Panc1 (cell line): Measurements from ENCODE around the gene SLC4A11. TPM values are rescaled to one million over a fixed set of nuclear protein-coding genes. Genes with fewer than 3 reads are reported as not detected.

Experiments
- ATAC-seq: fragments of 200-7000 bp; cut with Tn5 transposase; 2 replicates; pipeline ENCODE4 v1.9.1; 2020; ENCODE audit warnings: mild to moderate bottlenecking, moderate library complexity
- Bru-seq: library from RNA; stranded (reverse); fragments of 400-500 nt; gene quantifications from one replicate; lab custom pipeline; 2021; lab: Mats Ljungman, UMichigan
- BruChase-seq, 2 experiments: library from RNA; stranded (reverse); fragments of 400-500 nt; gene quantifications; one replicate each; lab custom pipeline; 2021; lab: Mats Ljungman, UMichigan
- BruUV-seq: library from RNA; stranded (reverse); fragments of 400-500 nt; replicated peaks from 2 replicates; lab custom pipeline; 2021; lab: Mats Ljungman, UMichigan
- CTCF ChIA-PET: fragments of 300-600 bp; sonication (Branson Sonifier 250); formaldehyde crosslinking; loops from one replicate; lab custom pipeline; 2022; ENCODE audit warnings: antibody characterized with exemption; lab: Charles Lee
- POLR2A ChIA-PET: fragments of 300-600 bp; sonication (Branson Sonifier 250); formaldehyde crosslinking; loops from one replicate; lab custom pipeline; 2022; ENCODE audit warnings: antibody characterized with exemption; lab: Charles Lee
- DNase-seq: peaks from one replicate; pipeline ENCODE4 v3.0.0-alpha.2; 2010; ENCODE audit warnings: low read depth, low spot score
- H3K27ac ChIP-seq: 2 replicates; pipeline ENCODE4 v1.5.1; 2011; ENCODE audit warnings: mild to moderate bottlenecking, low read length, inconsistent platforms
- H3K27me3 ChIP-seq: fragments of 200-500 bp; sonication (Bioruptor generic); 2 replicates; pipeline ENCODE4 v1.6.0; 2014; ENCODE audit warnings: low read length, inconsistent platforms; ENCODE audit not compliant: control insufficient read depth, insufficient read depth
- H3K36me3 ChIP-seq: fragments of 200-500 bp; sonication (Bioruptor generic); 2 replicates; pipeline ENCODE4 v1.5.1; 2014; ENCODE audit warnings: inconsistent platforms, mild to moderate bottlenecking, low read length, moderate library complexity; ENCODE audit not compliant: control insufficient read depth, insufficient read depth
- H3K4me1 ChIP-seq: 2 replicates; pipeline ENCODE4 v1.5.1; 2011; ENCODE audit warnings: inconsistent platforms, mild to moderate bottlenecking, low read length, moderate library complexity; ENCODE audit not compliant: control insufficient read depth, insufficient read depth
- H3K4me3 ChIP-seq, 2 experiments: 2 replicates each; pipeline ENCODE4 v1.5.1; 2011 to 2012; ENCODE audit warnings: low read depth in 2 of 2, low read length in 2 of 2, mild to moderate bottlenecking in 2 of 2, inconsistent platforms in 1 of 2, moderate library complexity in 1 of 2
- H3K9me3 ChIP-seq: fragments of 200-500 bp; sonication (Bioruptor generic); 2 replicates; pipeline ENCODE4 v1.5.1; 2014; ENCODE audit warnings: low read depth, mild to moderate bottlenecking, inconsistent platforms, low read length, moderate library complexity; ENCODE audit not compliant: control insufficient read depth, insufficient read depth
- POLR2AphosphoS5 ChIP-seq: IDR thresholded peaks from 2 replicates; pipeline ENCODE4 v1.6.1; 2012; ENCODE audit warnings: mild to moderate bottlenecking, low read depth, low read length, moderate library complexity
- SIN3A ChIP-seq: IDR thresholded peaks from 2 replicates; pipeline ENCODE4 v1.6.1; 2012; ENCODE audit warnings: low read depth, mild to moderate bottlenecking, low read length, moderate library complexity, borderline replicate concordance; ENCODE audit not compliant: insufficient read depth
- TCF7L2 ChIP-seq: IDR thresholded peaks from 2 replicates; pipeline ENCODE4 v1.6.1; 2011; ENCODE audit warnings: mild to moderate bottlenecking, low read depth, low read length, inconsistent platforms
- in situ Hi-C: cut with HindIII; loops from 2 replicates; pipeline ENCODE4 v1.10.0; 2016; ENCODE audit warnings: low sequenced_read_pairs, low pct_unique_long_range_greater_than_20kb
- intact Hi-C: fragments of 100-400 bp; cut with micrococcal nuclease; formaldehyde crosslinking; loops from one replicate; pipeline ENCODE4 v1.10.0; 2022; ENCODE audit not compliant: unreplicated experiment
- long read RNA-seq: library from polyadenylated mRNA; unstranded; transcript quantifications from one replicate; pipeline ENCODE4 v2.0.0, GENCODE V29; 2021; ENCODE audit not compliant: unreplicated experiment
- polyA plus RNA-seq: library from polyadenylated mRNA; unstranded; fragments of >200 nt; gene quantifications from one replicate; pipeline ENCODE4 v1.2.1, GENCODE V29; 2012; ENCODE audit warnings: missing spikeins; ENCODE audit not compliant: insufficient read length
- total RNA-seq: library from RNA; stranded (reverse); gene quantifications from one replicate; pipeline ENCODE4 v1.2.1, GENCODE V29; 2021; ENCODE audit not compliant: unreplicated experiment
- TF ChIP-seq, protein P1 (sequence below), 2 experiments: IDR thresholded peaks; 2 replicates each; pipeline ENCODE4 v1.6.1; 2011 to 2012; ENCODE audit warnings: low read depth in 2 of 2, control low read depth in 1 of 2, low read length in 1 of 2, mild to moderate bottlenecking in 1 of 2, moderate library complexity in 1 of 2; ENCODE audit not compliant: insufficient read depth in 1 of 2
- TF ChIP-seq, protein P2 (sequence below): fragments of 450-650 bp; IDR thresholded peaks from 2 replicates; pipeline ENCODE4 v1.5.1; 2017; ENCODE audit warnings: mild to moderate bottlenecking

SLC4A11 gene
- total RNA-seq: 144 TPM
- 276 TPM for polyA plus RNA-seq
- Bru-seq, nascent RNA: percentile 61 among the genes with signal in this experiment
- BruChase-seq, experiment 1, labeled RNA remaining after a 2-hour chase: percentile 77 among the genes with signal in this experiment
- percentile 81 among the genes with signal in this experiment for BruChase-seq, experiment 2, labeled RNA remaining after a 6-hour chase
- long read RNA-seq, transcript SLC4A11-208 (20 exons, 3,046 nt): major isoform, 7 of 164 reads
- long read RNA-seq, partial matches to known transcripts: 135 of 164 reads
- long read RNA-seq, other reads (novel, unspliced or antisense): 22 of 164 reads

GRCh38 chr20:3239026-3239866 lies at the start of gene SLC4A11:
Gene SLC4A11, minus strand, starts transcription at chr20:3239190. Its CDS starts 53 bp downstream, at chr20:3239137.
- TF ChIP-seq, protein P1, sequence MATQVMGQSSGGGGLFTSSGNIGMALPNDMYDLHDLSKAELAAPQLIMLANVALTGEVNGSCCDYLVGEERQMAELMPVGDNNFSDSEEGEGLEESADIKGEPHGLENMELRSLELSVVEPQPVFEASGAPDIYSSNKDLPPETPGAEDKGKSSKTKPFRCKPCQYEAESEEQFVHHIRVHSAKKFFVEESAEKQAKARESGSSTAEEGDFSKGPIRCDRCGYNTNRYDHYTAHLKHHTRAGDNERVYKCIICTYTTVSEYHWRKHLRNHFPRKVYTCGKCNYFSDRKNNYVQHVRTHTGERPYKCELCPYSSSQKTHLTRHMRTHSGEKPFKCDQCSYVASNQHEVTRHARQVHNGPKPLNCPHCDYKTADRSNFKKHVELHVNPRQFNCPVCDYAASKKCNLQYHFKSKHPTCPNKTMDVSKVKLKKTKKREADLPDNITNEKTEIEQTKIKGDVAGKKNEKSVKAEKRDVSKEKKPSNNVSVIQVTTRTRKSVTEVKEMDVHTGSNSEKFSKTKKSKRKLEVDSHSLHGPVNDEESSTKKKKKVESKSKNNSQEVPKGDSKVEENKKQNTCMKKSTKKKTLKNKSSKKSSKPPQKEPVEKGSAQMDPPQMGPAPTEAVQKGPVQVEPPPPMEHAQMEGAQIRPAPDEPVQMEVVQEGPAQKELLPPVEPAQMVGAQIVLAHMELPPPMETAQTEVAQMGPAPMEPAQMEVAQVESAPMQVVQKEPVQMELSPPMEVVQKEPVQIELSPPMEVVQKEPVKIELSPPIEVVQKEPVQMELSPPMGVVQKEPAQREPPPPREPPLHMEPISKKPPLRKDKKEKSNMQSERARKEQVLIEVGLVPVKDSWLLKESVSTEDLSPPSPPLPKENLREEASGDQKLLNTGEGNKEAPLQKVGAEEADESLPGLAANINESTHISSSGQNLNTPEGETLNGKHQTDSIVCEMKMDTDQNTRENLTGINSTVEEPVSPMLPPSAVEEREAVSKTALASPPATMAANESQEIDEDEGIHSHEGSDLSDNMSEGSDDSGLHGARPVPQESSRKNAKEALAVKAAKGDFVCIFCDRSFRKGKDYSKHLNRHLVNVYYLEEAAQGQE (IDR thresholded peaks at IDR 0.05; ENCODE audit: insufficient read depth in 1 of 2, low read depth in 2 of 2, low read length in 1 of 2): no peak
- peak; percentile 57; the same call in 1 of the 2 replicates for TF ChIP-seq SIN3A
- H3K27me3 ChIP-seq: no peaks in the 10 kb centered on the region
- H3K4me3 ChIP-seq: peak within 1 kb of the TSS; percentile 70 to 85
- ChIA-PET CTCF (interaction anchor here (0.6 to 1.2 kb wide), 2 partner anchors 16 to 25 kb away, joined by 3 to 8 read pairs; no protein-coding TSS in a partner anchor), POLR2A (interaction anchor here (1.3 kb wide), 1 partner anchor 16 kb away, joined by 4 read pairs; no protein-coding TSS in a partner anchor)
- peaks cover 23% of the 10 kb centered on the region for H3K4me1 ChIP-seq
- in situ Hi-C loops (no loop called here), intact Hi-C loops (no loop called here)
- H3K36me3 ChIP-seq: no peaks in the 10 kb centered on the region; the same call in 1 of the 2 replicates
- H3K9me3 ChIP-seq: no peaks in the 10 kb centered on the region
- ATAC-seq (peak; percentile 80), DNase-seq (no peak)
- no TSS peak for BruUV-seq
- peak within 1 kb of the TSS; percentile 55 for H3K27ac ChIP-seq

GRCh38 chr20:3283222-3283820 lies 44.3 kb upstream of the SLC4A11 start:
- no peak for TF ChIP-seq POLR2AphosphoS5
- TF ChIP-seq, protein P2, sequence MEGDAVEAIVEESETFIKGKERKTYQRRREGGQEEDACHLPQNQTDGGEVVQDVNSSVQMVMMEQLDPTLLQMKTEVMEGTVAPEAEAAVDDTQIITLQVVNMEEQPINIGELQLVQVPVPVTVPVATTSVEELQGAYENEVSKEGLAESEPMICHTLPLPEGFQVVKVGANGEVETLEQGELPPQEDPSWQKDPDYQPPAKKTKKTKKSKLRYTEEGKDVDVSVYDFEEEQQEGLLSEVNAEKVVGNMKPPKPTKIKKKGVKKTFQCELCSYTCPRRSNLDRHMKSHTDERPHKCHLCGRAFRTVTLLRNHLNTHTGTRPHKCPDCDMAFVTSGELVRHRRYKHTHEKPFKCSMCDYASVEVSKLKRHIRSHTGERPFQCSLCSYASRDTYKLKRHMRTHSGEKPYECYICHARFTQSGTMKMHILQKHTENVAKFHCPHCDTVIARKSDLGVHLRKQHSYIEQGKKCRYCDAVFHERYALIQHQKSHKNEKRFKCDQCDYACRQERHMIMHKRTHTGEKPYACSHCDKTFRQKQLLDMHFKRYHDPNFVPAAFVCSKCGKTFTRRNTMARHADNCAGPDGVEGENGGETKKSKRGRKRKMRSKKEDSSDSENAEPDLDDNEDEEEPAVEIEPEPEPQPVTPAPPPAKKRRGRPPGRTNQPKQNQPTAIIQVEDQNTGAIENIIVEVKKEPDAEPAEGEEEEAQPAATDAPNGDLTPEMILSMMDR: no peak
- TF ChIP-seq, protein P1 (IDR thresholded peaks at IDR 0.05; ENCODE audit: insufficient read depth in 1 of 2, low read depth in 2 of 2, low read length in 1 of 2): no peak
- TF ChIP-seq TCF7L2: no peak
- no peak for TF ChIP-seq SIN3A
- Histone ChIP-seq H3K9me3 (no peaks in the 10 kb centered on the region), H3K27ac (no peak overlapping the region), H3K36me3 (peaks cover 2% of the 10 kb centered on the region), H3K4me3 (no peak overlapping the region), H3K27me3 (no peaks in the 10 kb centered on the region), H3K4me1 (no peaks in the 10 kb centered on the region)
- no TSS peak for BruUV-seq
- DNase-seq: no peak
- no peak for ATAC-seq
- in situ Hi-C loops (no loop called here), intact Hi-C loops (no loop called here)
- CTCF ChIA-PET: interaction anchor here (0.6 kb wide), 1 partner anchor 11 kb away, joined by 3 read pairs; no protein-coding TSS in a partner anchor
- POLR2A ChIA-PET: no interaction called here
